PFSK-1 (cell line): ENCODE data around the gene CLDN22.

ENCODE experiments used
- FOXP2 ChIP-seq: optimal IDR thresholded peaks from 2 replicates; pipeline ENCODE3; 2011; ENCODE audit warnings: borderline replicate concordance, control low read depth, inconsistent platforms; ENCODE audit not compliant: insufficient read depth; ENCODE audit errors: extremely low read length, extremely low read depth
- POLR2AphosphoS5 ChIP-seq: IDR thresholded peaks from 2 replicates; pipeline ENCODE4 v1.6.1; 2012; ENCODE audit warnings: low read depth, mild to moderate bottlenecking, control low read depth, low read length, moderate library complexity
- REST ChIP-seq, 2 experiments: IDR thresholded peaks; 2 replicates each; pipeline versions ENCODE4 v1.6.1 to v1.8.0; 2011 to 2012; ENCODE audit warnings: low read depth in 2 of 2, low read length in 2 of 2, control low read depth in 1 of 2, inconsistent platforms in 1 of 2, mild to moderate bottlenecking in 1 of 2, moderate library complexity in 1 of 2; ENCODE audit not compliant: insufficient read depth in 1 of 2
- SIN3A ChIP-seq: IDR thresholded peaks from 2 replicates; pipeline ENCODE4 v1.6.1; 2012; ENCODE audit warnings: mild to moderate bottlenecking, low read length, moderate library complexity, borderline replicate concordance; ENCODE audit not compliant: insufficient read depth
- TAF1 ChIP-seq: IDR thresholded peaks from 2 replicates; pipeline ENCODE4 v1.6.1; 2012; ENCODE audit warnings: low read length, control low read depth, borderline replicate concordance; ENCODE audit not compliant: insufficient read depth

The CLDN22 gene

GRCh38 chr4:183348136-183348535 is 28.1 kb upstream of the CLDN22 start:
- no peak for TF ChIP-seq REST (IDR thresholded peaks at IDR 0.05; ENCODE audit: insufficient read depth in 1 of 2, low read depth in 2 of 2, low read length in 2 of 2)
- TF ChIP-seq SIN3A, result no peak
- TF ChIP-seq POLR2AphosphoS5, result no peak
- no peak for TF ChIP-seq FOXP2
- no peak for TF ChIP-seq TAF1

GRCh38 chr4:183347566-183347965 is 27.5 kb upstream of the CLDN22 start:
- TF ChIP-seq TAF1, result no peak
- TF ChIP-seq POLR2AphosphoS5, result no peak
- no peak for TF ChIP-seq SIN3A
- no peak for TF ChIP-seq REST (IDR thresholded peaks at IDR 0.05; ENCODE audit: insufficient read depth in 1 of 2, low read depth in 2 of 2, low read length in 2 of 2)
- TF ChIP-seq FOXP2, result no peak

GRCh38 chr4:183347146-183347545 is 27.1 kb upstream of the CLDN22 start:
- TF ChIP-seq REST (IDR thresholded peaks at IDR 0.05; ENCODE audit: insufficient read depth in 1 of 2, low read depth in 2 of 2, low read length in 2 of 2) (no peak), TAF1 (no peak), SIN3A (no peak), POLR2AphosphoS5 (no peak), FOXP2 (no peak)

GRCh38 chr4:183345261-183345660 is 25.2 kb upstream of the CLDN22 start:
- TF ChIP-seq POLR2AphosphoS5, result no peak
- no peak for TF ChIP-seq REST (IDR thresholded peaks at IDR 0.05; ENCODE audit: insufficient read depth in 1 of 2, low read depth in 2 of 2, low read length in 2 of 2)
- no peak for TF ChIP-seq FOXP2
- TF ChIP-seq TAF1, result no peak
- TF ChIP-seq SIN3A, result no peak

- TF ChIP-seq SIN3A (no peak), TAF1 (no peak), REST (IDR thresholded peaks at IDR 0.05; ENCODE audit: insufficient read depth in 1 of 2, low read depth in 2 of 2, low read length in 2 of 2) (no peak), POLR2AphosphoS5 (no peak), FOXP2 (no peak)
Measured at GRCh38 chr4:183344523-183345255, 24.6 kb upstream of the CLDN22 start.
